WI38 (cell line): ENCODE results near the gene GMCL1.
"Not testable (repeated sequence)": the region's sequence is repeated elsewhere in the genome, so short reads cannot be mapped to it uniquely, and the experiment has no call there.

Experiments
- H3K4me3 ChIP-seq: 2 replicates; pipeline ENCODE4 v1.5.1; 2011; ENCODE audit warnings: low read depth, mild to moderate bottlenecking, control low read depth, low read length
- TF ChIP-seq, protein P1 (sequence below): IDR thresholded peaks from 2 replicates; pipeline ENCODE4 v1.5.1; 2012; ENCODE audit warnings: low read depth, mild to moderate bottlenecking, control low read depth, low read length

GMCL1 gene

GRCh38 chr2:69858261-69858660 is 28.8 kb downstream of the GMCL1 start:
- no peak overlapping the region for H3K4me3 ChIP-seq
- TF ChIP-seq, protein P1, sequence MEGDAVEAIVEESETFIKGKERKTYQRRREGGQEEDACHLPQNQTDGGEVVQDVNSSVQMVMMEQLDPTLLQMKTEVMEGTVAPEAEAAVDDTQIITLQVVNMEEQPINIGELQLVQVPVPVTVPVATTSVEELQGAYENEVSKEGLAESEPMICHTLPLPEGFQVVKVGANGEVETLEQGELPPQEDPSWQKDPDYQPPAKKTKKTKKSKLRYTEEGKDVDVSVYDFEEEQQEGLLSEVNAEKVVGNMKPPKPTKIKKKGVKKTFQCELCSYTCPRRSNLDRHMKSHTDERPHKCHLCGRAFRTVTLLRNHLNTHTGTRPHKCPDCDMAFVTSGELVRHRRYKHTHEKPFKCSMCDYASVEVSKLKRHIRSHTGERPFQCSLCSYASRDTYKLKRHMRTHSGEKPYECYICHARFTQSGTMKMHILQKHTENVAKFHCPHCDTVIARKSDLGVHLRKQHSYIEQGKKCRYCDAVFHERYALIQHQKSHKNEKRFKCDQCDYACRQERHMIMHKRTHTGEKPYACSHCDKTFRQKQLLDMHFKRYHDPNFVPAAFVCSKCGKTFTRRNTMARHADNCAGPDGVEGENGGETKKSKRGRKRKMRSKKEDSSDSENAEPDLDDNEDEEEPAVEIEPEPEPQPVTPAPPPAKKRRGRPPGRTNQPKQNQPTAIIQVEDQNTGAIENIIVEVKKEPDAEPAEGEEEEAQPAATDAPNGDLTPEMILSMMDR = no peak

- TF ChIP-seq, protein P1 = no peak
- H3K4me3 ChIP-seq = no peak overlapping the region
Observed at GRCh38 chr2:69863298-69863697, 33.8 kb downstream of the GMCL1 start.

DNA sequence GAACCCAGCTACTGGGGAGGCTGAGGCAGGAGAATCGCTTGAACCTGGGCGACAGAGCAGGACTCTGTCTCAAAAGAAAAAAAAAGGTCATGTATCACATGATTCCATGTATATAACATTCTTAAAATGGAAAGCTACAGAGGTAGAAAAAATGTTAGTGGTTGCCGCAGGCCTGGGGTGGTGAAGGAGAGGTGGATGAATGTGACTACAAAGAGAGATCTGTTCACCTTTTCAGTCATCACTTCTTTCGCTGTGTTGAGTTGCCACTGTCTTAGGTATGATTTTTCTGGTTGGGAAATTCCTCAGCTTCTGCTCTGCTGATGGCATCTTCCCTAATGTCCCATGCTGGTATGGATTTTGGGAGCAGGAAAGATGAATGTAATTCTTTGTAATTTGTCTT is 59.0 kb downstream of the GMCL1 start:
- TF ChIP-seq, protein P1 = no peak
- no peak overlapping the region for H3K4me3 ChIP-seq

DNA sequence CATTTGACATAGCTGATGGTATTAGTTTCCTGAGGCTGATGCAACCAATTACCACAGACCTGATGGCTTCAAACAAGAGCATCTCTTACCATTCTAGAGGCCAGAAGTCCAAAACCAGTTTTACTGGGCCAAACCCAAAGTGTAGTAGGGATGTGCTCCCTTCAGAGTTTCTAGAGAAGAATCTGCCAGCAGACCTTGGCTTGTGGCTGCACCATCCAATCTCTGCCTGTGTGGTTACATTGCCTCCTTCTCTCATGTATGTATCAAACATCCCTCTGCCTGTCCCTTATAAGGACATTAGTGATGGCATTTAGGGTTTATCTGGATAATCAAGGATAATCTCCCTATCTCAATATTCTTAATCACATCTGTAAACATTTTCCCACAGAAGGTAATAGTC is 59.8 kb downstream of the GMCL1 start:
- TF ChIP-seq, protein P1 = no peak
- H3K4me3 ChIP-seq = no peak overlapping the region

DNA sequence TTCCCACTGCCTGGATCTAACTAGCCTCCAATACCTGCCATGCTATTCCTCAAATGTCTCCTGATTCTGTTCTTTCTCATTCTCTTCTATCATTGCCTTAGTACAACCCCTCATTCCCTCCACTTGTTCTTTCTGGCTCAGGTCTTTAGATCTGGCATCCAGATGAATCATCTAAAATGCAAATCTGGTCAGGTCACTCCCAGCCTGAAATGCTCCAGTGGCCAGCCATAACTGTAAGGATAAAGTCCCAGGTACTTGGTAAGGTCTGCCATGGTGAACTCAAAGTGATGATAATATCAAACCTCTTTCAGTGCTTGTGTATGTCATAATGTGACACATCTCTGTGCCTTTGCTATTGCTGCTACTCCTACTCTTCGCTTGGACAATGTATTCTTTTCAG is 61.4 kb downstream of the GMCL1 start:
- TF ChIP-seq, protein P1 = no peak
- H3K4me3 ChIP-seq = no peak overlapping the region

- H3K4me3 ChIP-seq = not testable (repeated sequence)
Observed at GRCh38 chr2:69892838-69893424, 63.5 kb downstream of the GMCL1 start.

DNA sequence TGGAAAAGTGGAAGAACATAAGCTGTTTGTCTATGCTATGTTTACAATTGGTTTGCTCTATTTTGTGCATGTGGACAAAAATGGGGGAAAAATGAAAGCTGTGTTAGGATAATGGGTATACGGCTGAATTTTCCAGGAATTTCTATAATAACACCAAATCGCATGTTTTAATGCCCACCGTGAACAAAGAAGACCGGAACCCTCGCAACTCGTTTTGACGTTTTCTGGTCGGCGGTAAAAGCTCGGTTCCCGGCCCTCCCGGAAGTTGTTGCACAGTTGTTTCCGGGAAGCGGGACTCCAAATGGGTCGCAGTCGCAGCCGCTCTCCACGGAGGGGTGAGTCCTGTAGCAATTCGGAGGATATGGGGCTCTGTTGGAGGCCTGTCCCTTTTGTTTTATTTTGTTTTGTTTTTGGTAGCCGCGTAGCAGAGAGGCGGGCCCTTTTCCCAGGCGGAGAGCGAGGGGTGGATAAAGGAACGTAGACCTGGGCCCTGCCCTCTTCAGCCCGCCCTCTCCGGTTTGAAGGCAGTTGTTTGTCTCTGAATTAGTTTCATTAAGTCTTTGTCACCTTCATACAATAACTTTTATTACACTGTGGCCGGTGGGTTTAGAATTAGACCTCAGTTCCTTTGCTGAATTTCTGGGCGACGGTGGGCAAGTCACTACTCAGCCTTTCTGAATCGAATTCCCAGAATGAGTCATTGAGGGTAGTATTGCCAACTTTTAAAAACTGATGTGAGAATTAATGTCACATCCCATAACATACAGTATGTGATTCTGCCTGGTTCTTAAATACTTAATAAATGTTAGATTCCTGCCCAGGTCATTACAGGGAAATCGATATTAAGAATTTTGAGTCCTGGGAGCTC is 64.5 kb downstream of the GMCL1 start, which contains the start of gene SNRNP27:
Gene SNRNP27, plus strand, starts transcription at position 273 of the 868 bp plus-strand sequence. Its CDS starts 29 bp downstream, at position 302.
- TF ChIP-seq, protein P1 = no peak
- H3K4me3 ChIP-seq = peak within 1 kb of the TSS; percentile 68

DNA sequence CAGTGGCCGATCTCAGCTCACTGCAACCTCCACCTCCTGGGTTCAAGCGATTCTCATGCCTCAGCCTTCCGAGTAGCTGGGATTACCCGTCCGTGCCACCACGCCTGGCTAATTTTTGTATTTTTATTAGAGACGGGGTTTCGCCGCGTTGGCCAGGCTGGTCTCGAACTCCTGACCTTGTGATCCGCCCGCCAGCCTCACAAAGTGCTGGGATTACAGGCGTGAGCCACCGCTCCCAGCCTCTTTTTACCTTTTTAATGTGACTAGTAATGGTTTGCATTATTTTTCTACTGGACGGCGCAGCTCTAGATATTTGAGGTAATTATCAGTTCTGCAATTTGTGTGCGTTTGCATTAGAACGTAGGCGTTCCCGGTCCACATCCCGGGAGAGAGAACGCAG is 65.3 kb downstream of the GMCL1 start:
- H3K4me3 ChIP-seq = peak overlapping the region; percentile 68
